NK-92 treated with Interleukin-12 subunit alpha and Interleukin-12 subunit beta, amount 100 ng/mL, for 24 hours (cell line): Measurements from ENCODE around the gene HSD11B1.
A peak's percentile ranks its signal among the peaks of the same experiment; 100 is the strongest.

Source experiments
- DNase-seq: peaks from one replicate; lab custom pipeline; 2025; lab: John Stamatoyannopoulos, UW

Gene HSD11B1

DNA sequence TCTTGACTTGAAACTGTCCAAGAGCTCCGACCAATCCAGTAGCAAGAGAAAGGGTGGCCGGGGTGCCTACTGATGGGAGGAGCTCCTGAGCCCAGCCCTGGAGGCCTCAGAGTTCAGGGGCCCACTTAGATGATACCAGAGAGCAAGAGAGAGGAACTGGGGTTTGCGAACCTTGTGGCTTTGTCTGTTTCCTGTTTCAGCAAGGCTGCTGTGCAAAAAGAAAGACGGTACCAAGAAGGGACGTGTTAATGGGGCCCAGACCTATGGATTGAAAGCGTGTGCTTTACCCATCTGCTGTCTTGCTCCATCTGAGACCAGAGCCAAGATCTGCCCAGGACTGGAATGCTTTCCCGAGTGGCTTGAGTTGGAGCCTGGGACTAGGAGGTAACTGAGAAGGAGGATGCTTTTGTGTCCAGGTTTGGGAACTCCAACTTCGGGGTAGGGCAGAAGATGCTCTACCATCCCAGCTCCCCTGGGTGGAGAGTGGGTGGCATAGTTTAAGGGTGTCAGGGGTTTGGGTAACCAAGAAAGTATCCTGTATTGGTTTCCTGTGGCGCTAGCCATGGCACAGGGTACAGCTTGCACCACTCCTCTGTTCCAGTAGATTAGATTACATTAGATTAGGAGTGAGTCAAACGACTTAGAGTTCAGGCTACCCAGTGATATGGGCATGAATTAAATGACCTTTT, 51.4 kb downstream of the HSD11B1 start, which contains the start of gene TRAF3IP3:
Gene TRAF3IP3 (plus strand): TSS at position 128 of the 689 bp plus-strand sequence. CDS start 3,987 bp downstream, outside the sequence.
- peak; percentile 69 for DNase-seq

DNA sequence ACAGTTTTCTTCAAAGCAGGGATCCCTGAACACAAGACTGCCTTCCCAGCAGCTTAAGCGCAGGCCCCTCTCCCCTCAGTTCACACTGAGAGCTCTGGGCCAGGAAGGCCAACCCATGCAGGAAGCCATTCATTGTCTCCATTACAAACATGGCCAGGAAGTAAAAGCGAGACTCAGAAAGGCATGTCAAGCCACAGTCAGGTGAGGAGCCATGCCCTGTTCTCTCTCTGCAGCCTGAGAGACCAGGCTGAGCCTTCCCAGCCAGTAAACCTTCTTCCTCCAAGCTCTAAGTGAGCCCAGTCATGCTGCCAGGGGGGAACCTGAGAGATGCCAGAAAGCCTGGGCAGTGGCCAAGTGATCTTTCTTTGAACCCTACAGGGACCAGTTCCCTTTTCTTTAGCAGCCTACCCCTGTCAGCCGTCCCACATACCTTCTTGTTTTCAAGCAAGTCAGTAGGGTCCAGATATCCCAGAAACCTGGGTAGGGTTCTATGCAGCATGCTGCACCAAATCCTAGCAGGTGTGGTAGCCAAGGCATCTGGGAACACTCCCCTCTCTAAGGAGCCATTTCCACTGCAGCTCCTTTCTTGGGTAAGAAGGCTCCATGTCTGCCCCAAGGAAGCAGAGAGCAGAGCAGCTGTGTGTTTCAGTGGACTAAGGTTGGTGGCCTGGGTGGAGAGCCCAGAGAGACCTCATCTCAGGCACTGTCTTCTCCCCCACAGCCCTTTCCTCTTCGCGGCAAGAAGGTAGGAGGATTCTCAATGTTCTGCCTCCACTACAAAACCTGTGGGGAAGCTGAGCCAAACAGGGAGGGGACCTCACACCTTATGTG, 52.2 kb downstream of the HSD11B1 start:
- DNase-seq, result peak; percentile 29

- no peak for DNase-seq
Measured at GRCh38 chr1:209758400-209758799, 53.8 kb downstream of the HSD11B1 start.

DNA sequence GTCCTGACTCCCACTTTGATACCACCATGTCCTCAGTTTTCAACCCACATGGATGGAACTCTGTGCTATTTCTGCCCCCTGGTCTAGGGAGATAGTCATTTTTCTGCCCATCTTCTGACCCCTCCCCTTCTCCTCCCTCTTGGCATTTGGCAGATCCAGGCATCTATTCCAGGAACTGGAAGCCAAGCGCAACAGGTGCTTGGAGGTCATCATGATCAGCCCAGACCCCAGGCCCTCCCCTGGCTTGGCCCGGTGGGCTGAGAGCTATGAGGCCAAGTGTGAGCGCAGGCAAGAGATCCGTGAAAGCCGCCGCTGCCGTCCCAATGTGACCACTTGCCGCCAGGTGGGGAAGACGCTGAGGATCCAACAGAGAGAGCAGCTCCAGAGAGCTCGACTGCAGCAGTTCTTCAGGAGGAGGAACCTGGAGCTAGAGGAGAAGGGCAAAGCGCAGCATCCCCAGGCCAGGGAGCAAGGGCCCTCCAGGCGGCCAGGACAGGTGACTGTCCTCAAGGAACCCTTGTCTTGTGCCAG, 55.2 kb downstream of the HSD11B1 start:
- no peak for DNase-seq

- DNase-seq, result no peak
Measured at GRCh38 chr1:209761011-209761635, 56.5 kb downstream of the HSD11B1 start.

DNA sequence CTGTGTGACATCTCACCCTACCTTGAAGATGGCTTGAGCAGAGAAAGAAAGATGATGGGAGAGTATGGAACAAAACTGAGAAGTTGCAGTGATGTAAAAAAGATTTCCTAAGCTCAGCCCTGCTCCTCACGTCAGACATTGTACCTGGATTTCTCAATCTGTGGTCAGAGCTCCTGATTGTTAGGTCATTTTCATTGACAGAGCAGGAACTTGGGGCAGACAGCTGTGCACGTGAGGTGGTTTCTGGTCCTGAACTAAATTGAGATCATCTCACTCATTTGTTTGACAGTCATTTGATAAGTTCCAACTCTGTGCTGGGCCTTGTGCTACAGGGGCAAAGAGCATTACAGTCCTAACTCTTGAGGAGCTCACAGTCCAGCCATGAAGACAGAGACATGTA, 61.4 kb downstream of the HSD11B1 start:
- DNase-seq, result no peak

- no peak for DNase-seq
Measured at GRCh38 chr1:209767096-209767495, 62.5 kb downstream of the HSD11B1 start.

GRCh38 chr1:209767706-209768105, 63.1 kb downstream of the HSD11B1 start:
- no peak for DNase-seq

DNA sequence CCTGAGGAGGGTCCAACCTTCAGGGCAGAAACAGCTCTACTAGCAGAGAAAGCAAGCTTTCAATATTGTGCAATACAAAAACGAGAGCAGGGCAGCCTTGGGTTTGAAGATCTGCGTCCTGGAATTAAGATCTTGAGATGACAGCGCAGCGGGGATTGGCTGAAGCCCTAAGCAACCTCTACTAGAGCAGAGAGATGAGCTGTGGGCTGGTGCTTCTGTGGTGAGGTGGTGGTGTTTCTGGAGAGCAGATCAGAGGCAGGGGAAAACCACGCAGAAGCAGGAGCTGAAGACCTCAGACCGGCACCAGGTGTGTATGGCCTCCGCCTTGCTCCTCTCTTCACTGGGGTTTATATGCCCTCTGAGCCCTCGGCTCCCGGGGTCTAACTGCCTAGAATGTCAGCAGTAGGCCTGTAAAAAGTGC, 63.7 kb downstream of the HSD11B1 start:
- DNase-seq, result peak; percentile 81

GRCh38 chr1:209769171-209769904, 64.7 kb downstream of the HSD11B1 start:
- peak; percentile 81 for DNase-seq

DNA sequence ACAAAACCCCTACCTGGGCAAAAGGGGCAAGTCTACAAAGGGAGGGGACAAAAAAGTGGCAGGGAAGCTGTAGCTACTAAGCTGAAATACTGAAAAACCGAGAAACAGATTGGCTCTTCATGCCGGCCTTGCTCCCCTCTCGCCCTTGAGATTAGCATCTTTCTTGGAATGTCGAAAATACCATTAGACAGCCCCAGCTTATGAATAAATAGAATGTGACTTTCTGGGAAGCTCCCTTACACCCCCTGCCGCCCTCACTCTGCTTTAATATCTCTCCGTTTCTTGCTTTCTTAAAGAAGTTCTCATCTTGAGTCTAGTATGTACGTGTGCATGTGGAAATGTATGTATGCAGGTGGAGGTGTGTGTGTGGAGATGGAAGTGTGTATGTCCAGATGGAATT, 65.3 kb downstream of the HSD11B1 start:
- no peak for DNase-seq

DNA sequence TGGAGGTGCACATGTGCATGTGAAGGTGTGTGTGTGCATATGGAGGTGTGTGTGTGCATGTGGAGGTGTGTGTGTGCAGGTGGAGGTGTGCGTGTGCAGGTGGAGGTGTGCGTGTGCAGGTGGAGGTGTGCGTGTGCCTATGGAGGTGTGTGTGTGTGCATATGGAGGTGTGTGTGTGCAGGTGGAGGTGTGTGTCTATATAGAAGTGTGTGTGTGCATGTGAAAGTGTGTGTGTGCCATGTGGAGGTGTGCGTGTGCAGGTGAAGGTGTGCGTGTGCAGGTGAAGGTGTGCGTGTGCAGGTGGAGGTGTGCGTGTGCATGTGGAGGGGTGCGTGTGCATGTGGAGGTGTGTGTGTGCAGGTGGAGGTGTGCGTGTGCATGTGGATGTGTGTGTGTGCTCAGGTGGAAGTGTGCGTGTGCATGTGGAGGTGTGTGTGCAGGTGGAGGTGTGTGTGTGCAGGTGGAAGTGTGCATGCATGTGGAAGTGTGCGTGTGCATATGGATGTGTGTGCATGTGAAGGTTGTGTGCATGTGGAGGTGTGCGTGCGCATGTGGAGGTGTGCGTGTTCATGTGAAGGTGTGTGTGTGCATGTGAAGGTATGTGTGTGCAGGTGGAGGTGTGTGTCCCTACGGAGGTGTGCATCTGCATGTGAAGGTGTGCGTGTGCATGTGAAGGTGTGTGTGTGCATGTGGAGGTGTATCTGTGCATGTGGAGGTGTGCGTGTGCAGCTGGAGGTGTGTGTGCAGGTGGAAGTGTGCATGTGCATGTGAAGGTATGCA, 66.2 kb downstream of the HSD11B1 start:
- no peak for DNase-seq

DNA sequence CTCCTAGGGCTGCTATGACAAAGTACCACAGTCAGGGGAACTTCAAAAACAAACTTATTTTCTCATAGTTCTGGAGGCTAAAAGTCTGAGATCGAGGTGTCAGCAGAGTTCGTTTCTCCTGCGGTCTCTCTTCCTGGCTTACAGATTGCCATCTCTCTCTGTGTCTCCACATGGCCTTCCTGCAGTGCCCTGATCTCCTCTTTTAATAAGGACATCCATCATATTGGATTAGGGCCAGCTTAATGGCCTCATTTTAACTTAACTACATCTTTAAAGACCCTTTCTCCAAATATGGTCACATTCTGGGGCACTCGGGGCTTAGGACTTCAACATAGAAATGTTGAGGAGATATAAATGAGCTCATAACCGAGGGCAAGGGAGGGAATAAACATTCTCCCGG, 67.5 kb downstream of the HSD11B1 start:
- DNase-seq, result no peak

DNA sequence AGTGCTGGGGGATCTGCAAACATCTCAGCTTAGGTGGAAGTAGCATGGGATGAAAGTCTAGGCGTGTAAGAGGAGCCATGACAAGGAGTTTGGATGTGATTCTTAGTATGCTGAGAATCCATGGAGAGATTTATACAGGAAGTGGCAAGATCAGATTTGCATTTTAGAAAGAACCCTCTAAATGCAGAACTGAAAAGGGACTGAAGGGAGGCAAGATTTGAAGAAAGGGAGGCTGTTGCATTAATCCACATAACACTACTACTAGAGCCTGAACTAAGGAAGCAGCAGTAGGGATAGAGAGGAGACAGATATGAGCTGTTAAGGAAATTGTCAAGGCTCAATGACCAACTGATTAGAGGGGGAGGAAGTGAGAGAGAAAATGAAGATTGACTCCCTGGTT, 69.9 kb downstream of the HSD11B1 start:
- DNase-seq, result no peak

DNA sequence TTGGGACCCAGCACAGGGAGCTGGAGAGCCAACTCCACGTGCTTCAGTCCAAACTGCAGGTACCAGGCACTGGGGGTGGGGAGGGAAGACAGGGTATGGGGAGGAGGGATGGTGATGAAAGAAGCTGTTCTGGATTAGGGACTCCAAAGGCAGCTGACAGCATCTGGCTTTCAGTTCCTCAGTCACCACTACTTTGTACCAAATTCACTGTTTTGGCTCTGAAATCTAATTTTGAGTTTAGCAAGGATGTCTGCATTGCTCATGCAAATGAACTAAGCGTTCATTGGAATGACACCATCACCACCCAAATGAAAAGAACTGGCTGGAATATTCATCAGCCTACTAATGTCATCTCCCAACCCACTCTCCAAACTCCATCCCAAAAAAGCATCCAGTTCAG, 71.0 kb downstream of the HSD11B1 start:
- no peak for DNase-seq

DNA sequence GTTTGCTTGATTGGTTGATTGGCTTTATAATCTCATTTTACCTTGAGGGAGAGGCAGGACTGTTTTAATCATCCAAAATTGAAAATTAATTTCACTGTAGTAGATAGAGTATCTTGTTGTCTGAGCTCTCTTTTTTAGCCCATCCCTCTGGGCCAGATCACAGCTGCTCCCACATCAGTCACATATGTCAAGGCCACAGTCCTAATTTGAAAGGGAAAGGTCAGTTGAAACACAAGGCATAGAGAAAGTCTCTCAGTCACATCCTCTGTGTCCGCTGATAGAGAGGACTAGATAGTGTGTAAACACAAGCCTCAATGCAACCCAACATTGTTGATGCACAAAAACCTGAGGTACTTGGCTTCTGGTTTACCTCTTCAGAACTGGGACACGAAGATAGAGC, 72.9 kb downstream of the HSD11B1 start:
- DNase-seq, result no peak

DNA sequence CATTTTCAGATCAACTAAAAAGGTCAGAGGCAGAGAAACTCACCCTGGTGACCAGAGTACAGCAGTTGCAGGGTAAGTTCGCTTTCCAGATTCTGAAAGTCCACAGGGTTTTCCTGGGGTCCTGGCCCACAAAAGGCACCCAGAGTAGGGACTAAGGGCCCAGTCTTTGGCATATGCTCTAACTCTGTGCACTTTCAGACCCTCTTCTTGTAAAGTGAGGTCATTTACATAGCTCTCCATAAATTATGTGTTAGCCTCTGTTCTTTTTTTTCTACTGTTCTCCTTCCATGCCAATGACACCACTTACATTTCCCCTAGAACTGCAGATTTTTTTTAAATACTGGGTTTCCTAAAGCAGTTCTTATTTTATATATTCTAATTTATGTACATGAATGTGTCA, 73.5 kb downstream of the HSD11B1 start:
- DNase-seq, result no peak

- no peak for DNase-seq
Measured at GRCh38 chr1:209780268-209780667, 75.6 kb downstream of the HSD11B1 start.

DNA sequence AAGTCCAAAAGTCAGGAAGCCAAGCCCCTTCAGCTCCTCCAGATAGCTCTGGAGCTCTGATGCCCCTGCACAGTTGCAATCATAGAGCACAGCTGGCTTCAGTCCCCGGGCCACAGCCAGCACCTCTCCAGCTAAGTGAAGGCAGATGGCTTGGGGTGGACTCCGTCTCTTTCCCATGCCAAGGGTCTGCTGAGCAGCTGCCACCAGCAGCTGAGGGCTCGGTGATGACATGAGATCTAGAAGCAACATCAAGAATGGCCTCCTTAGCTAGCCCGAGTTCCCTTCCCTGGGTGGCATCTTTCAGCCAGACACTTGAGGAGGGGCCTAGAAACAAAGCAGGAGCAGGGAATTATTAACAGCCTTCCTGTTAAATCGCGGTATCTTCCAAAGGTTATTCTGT, 78.7 kb downstream of the HSD11B1 start:
- DNase-seq, result no peak
